Fibroblast of lung (primary cell): ENCODE measurements around the gene HAO2.

ENCODE experiments used
- EZH2 ChIP-seq: IDR thresholded peaks from 2 replicates; pipeline ENCODE4 v1.5.1; 2012; ENCODE audit warnings: low read length, control low read depth, mild to moderate bottlenecking; ENCODE audit errors: missing control alignments
- TF ChIP-seq, protein P1 (sequence below), 2 donors: IDR thresholded peaks in 1 of 2; conservative IDR thresholded peaks in 1 of 2; 1 replicate in 1 of 2; 2 replicates in 1 of 2; pipeline ENCODE4 v1.5.1; 2011 to 2012; ENCODE audit warnings: low read length in 2 of 2, control low read depth in 1 of 2, inconsistent platforms in 1 of 2, low read depth in 1 of 2, mild to moderate bottlenecking in 1 of 2

DNA sequence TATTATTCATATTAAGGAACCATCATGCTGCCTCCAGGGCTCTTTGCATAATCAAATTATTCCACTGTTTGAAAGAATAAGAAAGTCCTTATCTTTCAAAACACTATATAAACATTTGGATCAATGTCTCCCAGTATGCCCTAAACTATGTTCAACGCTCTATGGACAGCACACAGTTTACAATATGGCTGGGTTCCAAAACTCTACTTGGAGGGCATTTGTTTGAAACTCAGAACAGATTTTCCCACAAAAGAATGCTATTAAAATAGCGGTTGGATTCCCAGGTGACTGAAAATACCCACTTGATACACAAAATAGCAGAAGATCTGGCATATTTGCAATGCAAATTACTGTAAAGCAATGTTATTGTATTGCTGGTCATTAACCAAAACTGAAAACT lies 3.2 kb downstream of the HAO2 start:
- TF ChIP-seq EZH2: no peak
- TF ChIP-seq, protein P1, sequence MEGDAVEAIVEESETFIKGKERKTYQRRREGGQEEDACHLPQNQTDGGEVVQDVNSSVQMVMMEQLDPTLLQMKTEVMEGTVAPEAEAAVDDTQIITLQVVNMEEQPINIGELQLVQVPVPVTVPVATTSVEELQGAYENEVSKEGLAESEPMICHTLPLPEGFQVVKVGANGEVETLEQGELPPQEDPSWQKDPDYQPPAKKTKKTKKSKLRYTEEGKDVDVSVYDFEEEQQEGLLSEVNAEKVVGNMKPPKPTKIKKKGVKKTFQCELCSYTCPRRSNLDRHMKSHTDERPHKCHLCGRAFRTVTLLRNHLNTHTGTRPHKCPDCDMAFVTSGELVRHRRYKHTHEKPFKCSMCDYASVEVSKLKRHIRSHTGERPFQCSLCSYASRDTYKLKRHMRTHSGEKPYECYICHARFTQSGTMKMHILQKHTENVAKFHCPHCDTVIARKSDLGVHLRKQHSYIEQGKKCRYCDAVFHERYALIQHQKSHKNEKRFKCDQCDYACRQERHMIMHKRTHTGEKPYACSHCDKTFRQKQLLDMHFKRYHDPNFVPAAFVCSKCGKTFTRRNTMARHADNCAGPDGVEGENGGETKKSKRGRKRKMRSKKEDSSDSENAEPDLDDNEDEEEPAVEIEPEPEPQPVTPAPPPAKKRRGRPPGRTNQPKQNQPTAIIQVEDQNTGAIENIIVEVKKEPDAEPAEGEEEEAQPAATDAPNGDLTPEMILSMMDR (conservative IDR thresholded peaks at IDR 0.05 in 1 of 2, IDR thresholded peaks at IDR 0.05 in 1 of 2; ENCODE audit: low read depth in 1 of 2, low read length in 2 of 2): no peak
